HL-60 (cell line): Measurements from ENCODE around the gene RNF223.

ENCODE experiments used
- DNase-seq, 2 experiments: peaks; one replicate each; pipeline ENCODE4 v3.0.0-alpha.2; 2010 to 2020; ENCODE audit warnings: low read depth in 1 of 2, low spot score in 1 of 2
- H3K27ac ChIP-seq: fragments of 250-450 bp; sonication (Bioruptor Pico); replicated peaks from 2 replicates; pipeline ENCODE4 v1.5.1; 2020; ENCODE audit warnings: mild to moderate bottlenecking, moderate library complexity
- H3K27me3 ChIP-seq: fragments of 250-450 bp; sonication (Bioruptor Pico); 2 replicates; pipeline ENCODE4 v1.5.1; 2021; ENCODE audit warnings: mild to moderate bottlenecking, moderate library complexity; ENCODE audit not compliant: insufficient read depth, poor library complexity, severe bottlenecking
- H3K4me3 ChIP-seq: replicated peaks from 2 replicates; pipeline ENCODE4 v1.5.1; 2011; ENCODE audit warnings: mild to moderate bottlenecking, control low read depth, low read length; ENCODE audit not compliant: insufficient read depth
- CTCF ChIP-seq: IDR thresholded peaks from one replicate; pipeline ENCODE4 v1.5.1; 2011; ENCODE audit warnings: low read length, control low read depth, inconsistent platforms; ENCODE audit not compliant: insufficient read depth
- GABPA ChIP-seq: IDR thresholded peaks from 2 replicates; pipeline ENCODE4 v1.6.1; 2012; ENCODE audit warnings: low read depth
- POLR2AphosphoS5 ChIP-seq: IDR thresholded peaks from 2 replicates; pipeline ENCODE4 v1.6.1; 2012; ENCODE audit warnings: low read depth
- REST ChIP-seq: IDR thresholded peaks from 2 replicates; pipeline ENCODE4 v1.6.1; 2012; ENCODE audit warnings: low read depth; ENCODE audit not compliant: insufficient replicate concordance
- SPI1 ChIP-seq: IDR thresholded peaks from 2 replicates; pipeline ENCODE4 v1.6.1; 2012; ENCODE audit warnings: low read depth, mild to moderate bottlenecking, borderline replicate concordance

RNF223 gene

GRCh38 chr1:1043921-1044320, 30.2 kb downstream of the RNF223 start:
- H3K4me3 ChIP-seq = no peak overlapping the region
- no peak for TF ChIP-seq GABPA
- no peak for TF ChIP-seq REST
- TF ChIP-seq POLR2AphosphoS5 = no peak
- no peak for TF ChIP-seq SPI1
- no peak for TF ChIP-seq CTCF
- DNase-seq = no peak
- H3K27me3 ChIP-seq = peaks cover 10% of the 10 kb centered on the region
- no peak overlapping the region for H3K27ac ChIP-seq

GRCh38 chr1:1043411-1043810, 30.7 kb downstream of the RNF223 start:
- Histone ChIP-seq H3K27ac (no peak overlapping the region), H3K4me3 (no peak overlapping the region), H3K27me3 (peaks cover 10% of the 10 kb centered on the region)
- no peak for TF ChIP-seq POLR2AphosphoS5
- TF ChIP-seq CTCF = no peak
- TF ChIP-seq GABPA = no peak
- TF ChIP-seq SPI1 = no peak
- no peak for TF ChIP-seq REST
- no peak for DNase-seq

- no peak overlapping the region for H3K4me3 ChIP-seq
- H3K27me3 ChIP-seq = peaks cover 10% of the 10 kb centered on the region
- H3K27ac ChIP-seq = no peak overlapping the region
- no peak for DNase-seq
- no peak for TF ChIP-seq REST
- TF ChIP-seq GABPA = no peak
- no peak for TF ChIP-seq CTCF
- no peak for TF ChIP-seq POLR2AphosphoS5
- no peak for TF ChIP-seq SPI1
Measured at GRCh38 chr1:1042835-1043234, 31.3 kb downstream of the RNF223 start.
